Stimulated activated CD4-positive, alpha-beta T cell treated with anti-CD3 and anti-CD28 coated beads, Interleukin-15, amount 100 ng/mL, for 24 hours (primary cell): ENCODE results near the gene UBIAD1.
"Not testable (repeated sequence)": the region's sequence is repeated elsewhere in the genome, so short reads cannot be mapped to it uniquely, and the experiment has no call there.

ENCODE experiments used
- DNase-seq: peaks from one replicate; pipeline ENCODE4 v3.0.0-alpha.2; 2020

UBIAD1 gene

DNA sequence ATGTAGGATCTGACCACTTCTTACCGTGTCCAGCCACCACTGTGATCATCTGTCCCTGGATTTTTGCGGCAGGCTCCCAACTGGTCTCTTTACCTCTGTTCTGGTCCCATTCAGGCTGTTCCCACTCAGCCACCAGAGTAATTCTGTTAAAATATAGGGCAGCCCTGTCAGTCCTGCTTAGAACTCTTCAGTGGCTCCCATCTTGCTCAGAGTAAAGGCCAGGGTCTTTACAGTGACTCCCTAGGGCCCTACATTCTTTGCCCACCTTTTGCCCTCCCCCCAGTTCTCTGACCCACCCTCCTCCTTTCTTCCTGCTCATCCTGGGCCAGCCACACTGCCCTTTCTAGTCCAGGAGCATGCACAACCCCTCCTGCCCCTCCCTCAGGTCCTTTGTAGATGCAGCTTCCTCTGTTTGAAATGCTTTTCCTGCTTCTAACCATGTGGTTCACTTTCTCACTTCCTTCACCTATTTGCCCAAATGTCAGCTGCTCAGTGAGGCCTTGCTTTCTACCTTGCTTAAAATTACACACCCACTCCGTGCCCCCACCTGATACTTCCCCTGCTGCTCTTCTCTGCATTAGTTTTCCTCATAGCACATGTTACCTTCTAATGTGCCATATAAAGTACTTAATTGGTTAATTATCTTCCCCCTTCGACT, 7.8 kb downstream of the UBIAD1 start:
- DNase-seq = no peak

DNA sequence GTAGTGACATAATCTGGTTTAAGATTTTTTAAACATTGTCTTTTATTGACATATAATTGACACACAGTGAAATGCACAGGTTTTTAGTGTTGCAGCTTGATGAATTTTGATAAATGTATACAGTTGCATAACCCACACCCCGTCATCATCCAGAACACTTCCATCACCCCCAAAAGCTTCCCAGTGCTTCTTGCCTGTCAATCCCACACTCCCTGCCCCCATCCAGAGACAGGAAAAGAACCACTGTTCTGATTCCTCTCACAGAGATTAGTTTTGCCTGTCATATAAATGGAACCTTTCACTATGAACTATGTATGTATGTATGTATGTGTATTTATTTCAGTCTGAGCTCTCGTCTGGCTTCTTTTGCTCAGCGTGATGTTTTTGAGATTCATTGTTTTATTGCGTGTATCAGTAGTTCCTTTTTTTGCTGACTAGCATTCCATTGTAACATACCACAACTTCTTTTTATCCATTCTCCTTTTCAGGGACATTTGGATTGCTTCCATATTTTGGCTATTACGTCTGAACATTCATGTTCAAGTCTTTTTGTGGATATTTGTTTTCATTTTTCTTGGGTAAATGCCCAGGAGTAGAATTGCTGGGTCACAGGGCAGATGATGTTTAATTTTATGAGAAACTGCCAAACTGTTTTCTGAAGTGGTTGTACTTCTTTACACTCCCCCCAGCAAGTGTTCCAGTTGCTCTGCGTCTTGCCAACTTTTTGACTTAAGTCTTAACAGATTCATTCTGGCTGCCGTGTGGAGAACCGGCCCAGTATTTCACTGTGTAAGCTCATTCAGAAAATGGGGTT, 8.7 kb downstream of the UBIAD1 start:
- DNase-seq = no peak

DNA sequence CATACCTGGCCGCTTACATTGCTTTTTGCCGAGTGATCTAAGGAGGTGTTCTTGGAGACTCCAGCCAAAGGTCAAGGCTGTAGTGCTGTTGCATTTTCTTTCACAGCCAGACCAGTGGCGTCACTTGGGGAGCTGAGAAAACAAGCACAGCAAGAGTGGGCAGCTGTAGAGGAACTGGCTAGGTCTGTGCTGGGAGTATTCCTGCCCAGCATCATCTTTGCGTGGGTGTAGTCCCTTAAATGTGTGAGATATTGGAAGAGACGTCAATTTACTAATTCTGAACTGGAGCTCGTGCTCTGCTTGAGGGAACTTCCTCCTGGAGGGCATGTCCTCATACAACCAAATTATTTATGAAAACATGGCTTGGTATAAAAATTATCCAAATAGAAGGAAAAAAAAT, 10.2 kb downstream of the UBIAD1 start:
- DNase-seq = no peak

DNA sequence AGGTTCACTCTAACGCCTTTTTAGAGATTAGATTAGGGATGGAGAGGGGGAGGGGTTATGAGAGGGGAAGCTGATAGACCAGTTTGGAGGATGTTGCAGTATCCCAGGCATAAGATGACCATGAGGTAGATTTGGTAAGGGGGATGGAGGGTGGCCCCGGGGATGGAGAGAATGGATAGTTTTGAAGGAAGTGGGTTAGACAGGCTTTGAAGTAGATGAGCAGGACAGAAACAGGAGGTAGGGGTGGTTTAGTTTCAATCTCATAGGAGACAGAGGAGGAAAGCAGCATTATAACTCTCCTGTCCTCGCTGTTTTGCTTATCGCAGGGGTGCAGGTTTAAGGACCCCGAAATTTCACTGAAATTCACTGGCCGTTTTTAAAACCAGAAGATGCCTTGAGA, 11.8 kb downstream of the UBIAD1 start:
- no peak for DNase-seq

DNA sequence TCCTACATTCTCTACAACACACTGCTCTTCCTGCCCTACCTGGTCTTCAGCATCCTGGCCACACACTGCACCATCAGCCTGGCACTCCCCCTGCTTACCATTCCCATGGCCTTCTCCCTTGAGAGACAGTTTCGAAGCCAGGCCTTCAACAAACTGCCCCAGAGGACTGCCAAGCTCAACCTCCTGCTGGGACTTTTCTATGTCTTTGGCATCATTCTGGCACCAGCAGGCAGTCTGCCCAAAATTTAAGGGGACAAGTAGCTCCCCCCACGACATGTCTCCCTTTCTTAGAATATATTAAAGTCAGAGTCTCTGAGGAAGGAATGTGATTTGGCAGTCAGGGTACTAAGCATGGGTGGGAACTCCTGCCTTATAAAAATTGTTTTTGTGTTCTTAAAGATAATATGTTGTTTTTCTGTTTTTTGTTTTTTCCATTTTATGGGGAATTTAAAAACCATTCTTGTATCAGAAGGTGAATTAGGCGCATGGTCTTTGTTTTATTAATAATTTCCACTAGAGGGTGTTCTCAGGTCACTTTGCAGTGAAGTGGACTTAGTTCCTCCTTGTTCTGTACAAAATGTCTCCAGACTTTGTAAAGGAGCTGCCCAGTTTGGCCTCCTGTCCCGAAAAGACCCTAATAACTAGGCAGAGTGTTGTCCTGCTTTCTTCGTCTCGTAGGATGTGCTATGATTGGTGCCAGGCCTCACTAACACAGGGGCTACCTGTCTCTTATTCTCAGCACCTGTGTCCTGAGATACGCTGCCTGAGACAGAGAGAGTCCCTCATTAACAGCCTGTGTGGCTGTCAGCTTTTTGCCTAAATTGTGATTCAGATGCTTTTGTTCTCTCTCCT, 13.1 kb downstream of the UBIAD1 start:
- DNase-seq = no peak

DNA sequence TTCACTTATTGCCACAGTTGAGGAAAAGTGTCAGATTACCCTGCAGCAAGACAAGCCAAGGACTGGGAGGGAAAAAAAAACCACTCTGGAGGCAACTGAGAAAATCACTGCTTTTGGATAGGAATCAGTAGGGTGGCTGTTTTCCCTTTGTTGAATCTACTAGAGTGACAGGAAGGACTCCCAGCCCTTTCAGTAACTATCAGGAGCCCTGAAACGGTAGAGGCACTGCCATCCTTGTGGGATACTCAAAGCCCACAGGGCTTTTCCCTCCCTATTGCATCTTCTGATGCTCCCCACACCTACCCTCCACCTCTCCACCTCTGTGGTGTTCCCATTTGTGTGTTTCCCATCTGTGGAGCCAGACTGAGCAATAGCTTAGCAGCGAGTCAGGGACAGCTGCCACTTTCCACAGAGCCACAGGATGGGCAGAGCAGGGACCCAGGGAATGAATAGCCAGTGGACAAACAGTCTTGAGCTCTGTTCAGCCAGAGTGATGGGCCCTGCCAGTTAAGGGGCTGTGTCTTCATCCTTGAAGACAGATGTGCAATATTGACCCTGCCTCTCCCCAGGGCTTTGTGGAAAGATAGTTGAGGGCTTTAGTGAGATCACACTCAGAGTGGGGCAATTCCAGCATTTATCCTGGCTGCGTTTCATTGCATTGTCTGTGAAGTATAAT, 13.9 kb downstream of the UBIAD1 start:
- DNase-seq = no peak

DNA sequence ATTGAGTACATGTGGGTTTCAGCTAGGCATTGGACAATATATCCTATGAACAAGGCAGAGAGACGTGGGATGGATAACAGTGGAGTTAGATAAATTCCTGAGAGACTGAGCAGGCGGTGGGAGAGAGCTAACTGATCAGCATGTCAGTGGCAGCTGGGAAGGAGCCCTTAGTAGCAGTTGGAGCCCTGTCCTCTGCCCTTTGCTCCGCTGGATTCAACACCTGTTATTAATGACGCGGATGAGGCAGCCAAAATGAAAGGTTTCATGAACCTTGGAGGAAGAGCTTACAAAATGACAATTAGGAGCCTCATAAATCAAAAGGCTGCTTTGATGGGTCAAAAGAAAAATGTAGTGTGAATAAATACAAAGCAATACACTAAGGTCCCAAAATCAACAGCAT, 16.1 kb downstream of the UBIAD1 start:
- DNase-seq = no peak

DNA sequence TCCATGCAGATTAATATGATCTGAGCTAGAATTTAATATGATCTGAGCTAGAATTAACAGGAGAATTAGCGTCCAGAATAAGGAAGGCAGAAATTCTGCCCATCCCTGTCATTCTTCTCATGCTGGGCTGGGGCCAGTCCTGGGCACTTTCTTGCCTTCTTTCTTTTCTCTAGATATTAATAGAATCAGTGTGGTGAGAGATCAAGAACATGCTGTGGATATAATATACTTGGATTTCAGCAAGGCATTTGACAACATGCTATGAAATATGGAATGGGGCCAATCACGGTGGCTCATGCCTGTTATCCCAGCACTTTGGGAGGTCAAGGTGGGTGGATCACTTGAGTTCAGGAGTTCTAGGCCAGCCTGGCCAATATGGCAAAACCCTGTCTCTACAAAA, 18.1 kb downstream of the UBIAD1 start:
- no peak for DNase-seq

DNA sequence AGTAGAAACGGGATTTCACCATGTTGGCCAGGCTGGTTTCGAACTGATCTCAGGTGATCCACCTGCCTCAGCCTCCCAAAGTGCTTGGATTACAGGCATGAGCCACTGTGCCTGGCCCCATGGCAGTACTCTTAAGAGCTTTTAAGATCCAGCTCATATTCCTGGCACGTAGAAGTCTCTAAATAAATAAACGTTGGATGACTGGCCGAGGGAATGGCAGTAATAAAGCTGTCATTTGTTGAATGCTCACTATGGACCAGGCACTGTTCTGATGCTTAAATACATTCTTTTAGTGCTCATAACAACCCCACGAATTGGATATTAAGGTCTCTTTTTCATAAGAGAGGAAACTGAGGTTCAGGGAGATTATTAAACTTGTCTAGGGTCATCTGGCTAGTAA, 20.9 kb downstream of the UBIAD1 start:
- no peak for DNase-seq

DNA sequence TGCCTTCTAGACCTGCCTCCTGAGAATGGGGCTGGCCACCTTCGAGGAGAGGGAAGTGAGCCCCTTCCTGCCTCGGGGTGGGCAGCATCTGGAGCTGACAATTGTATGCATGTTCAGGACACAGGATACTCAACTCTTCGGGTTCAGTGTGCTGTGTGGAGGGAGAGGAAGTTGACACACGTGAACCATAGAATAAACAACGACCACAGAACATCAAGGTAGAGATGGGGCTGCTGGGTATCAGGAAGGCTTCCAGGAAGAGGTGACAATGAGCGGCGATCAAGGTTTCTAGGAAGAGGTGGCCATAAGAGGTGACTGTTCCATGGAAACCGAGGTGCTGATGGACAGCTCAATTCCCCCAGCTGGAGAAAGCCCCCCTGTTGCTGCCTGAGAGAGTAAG, 22.0 kb downstream of the UBIAD1 start:
- no peak for DNase-seq

DNA sequence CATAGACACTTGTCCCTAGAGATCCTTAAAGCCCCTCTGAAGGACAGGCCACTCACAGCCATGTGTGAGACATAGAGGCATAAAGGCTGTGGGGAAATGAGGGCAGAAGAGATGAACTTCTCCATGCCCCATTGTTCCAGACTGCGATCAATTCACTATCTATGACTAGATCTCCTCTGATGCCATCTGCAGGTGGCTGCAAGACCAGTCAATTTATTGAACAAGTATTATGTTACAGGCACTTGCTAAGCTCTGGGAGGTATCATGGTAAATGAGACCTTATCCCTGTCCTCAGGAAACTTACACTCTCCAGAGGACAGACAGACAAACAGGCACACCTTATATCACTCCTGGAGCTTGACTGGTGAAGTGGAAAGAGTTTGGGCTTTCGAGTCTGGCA, 22.9 kb downstream of the UBIAD1 start:
- DNase-seq = no peak

DNA sequence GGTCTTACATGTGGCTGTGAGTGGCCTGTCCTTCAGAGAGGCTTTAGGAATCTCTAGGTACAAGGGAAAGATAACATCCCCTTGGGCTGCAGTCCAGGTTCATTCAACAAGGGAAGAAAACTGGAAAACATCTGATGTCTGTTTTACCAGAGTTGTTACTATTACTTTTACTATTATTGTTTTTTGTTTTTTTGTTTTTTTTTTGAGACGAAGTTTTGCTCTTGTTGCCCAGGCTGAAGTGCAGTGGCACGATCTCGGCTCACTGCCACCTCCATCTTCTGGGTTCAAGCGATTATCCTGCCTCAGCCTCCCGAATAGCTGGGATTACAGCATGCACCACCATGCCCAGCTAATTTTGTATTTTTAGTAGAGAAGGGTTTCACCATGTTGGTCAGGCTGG, 24.8 kb downstream of the UBIAD1 start:
- not testable (repeated sequence) for DNase-seq

DNA sequence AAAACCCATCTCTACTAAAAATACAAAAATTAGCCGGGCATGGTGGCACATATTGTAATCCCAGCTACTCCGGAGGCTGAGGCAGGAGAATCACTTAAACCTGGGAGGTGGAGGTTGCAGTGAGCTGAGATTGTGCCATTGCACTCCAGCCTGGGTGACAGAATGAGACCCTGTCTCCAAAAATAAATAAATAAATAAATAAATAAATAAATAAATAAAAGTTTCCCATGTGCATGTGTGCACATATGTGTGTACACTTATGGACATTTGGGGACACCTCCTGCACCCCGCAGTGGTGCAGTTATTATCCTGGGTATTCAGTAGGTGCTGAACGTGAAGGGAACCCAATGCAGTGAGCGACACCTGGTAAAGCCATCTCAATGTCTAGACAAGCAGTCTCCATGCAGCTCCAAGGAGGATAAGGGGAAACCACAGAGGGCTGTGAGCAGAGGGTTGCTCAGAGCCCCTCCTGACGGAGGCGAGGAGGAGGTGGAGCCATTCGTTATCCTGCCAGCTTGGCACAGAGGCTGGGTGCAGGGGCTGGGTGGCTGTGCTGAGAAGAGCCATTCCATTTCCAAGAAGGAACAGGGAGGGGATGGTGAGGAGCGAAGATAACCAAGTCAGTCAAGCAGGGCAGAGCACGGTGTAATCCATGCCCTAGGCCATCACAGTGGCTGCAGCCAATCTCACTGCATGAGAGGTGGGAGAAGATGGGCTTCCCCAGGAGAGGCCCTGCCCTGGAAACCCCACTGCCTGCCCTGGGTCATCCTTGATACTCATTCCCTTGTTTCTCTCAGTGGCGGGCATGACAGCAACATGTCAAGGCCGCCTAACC, 25.6 kb downstream of the UBIAD1 start:
- no peak for DNase-seq

DNA sequence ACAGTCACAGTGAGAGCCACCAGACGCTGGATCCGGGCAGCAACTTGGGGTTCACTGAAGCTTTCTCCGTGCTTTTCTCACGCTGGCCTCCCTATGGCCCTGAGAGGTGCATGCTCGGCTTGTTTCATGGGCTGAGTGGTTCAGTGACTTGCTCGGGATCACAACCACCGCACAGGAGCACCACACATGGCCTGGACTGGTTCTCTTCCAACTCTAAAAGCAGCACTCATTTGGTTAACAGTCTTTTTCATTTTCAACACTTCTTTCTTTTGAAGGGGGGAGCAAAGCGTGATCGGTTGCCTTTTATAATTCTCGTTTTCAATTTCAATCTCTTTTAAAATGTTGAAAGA, 26.2 kb downstream of the UBIAD1 start:
- DNase-seq = no peak

DNA sequence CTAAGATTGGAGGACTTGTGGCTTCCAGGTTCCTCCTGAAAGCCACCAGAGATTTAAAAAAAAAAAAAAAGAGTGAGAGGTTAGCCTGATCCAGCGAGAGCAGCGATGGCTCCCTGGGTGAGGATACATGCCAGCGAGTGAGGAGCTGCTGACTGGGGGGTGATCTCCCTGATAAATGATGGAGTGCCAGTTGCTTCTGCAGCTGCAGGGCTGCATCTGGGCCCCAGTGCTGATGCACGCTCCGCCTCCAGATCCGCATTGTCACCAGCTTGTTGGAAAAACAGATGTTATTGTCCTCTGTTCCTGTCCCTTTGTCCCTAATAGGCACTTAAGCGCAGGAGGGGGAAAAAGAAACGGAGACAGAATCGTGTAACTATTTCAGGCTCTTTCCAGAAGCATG, 28.6 kb downstream of the UBIAD1 start:
- no peak for DNase-seq

DNA sequence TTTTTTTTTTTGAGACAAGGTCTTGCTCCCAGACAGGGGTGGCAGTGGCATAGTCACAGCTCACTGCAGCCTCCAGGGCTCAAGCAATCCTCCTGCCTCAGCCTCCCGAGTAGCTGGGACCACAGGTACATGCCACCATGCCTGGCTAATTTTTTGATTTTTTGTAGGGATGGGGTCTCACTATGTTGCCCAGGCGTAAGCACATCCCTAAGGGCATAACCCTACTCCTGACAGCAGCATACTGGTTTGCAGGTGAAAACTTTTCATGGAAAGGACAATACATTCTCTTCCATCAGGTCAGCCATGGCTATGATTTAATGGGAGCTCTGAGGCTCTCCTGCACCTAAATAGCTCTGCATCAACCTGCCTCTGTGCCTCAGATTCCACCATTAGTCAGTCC, 29.4 kb downstream of the UBIAD1 start:
- DNase-seq = no peak

DNA sequence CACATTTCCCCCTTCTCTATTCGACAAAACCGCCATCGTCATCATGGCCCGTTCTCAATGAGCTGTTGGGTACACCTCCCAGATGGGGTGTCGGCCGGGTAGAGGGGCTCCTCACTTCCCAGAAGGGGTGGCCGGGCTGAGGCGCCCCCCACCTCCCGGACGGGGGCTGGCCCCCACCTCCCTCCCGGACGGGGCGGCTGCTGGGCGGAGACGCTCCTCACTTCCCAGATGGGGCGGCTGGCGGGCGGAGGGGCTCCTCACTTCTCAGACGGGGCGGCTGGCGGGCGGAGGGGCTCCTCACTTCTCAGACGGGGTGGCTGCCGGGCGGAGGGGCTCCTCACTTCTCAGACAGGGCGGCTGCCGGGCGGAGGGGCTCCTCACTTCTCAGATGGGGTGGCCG, 32.5 kb downstream of the UBIAD1 start:
- DNase-seq = not testable (repeated sequence)

DNA sequence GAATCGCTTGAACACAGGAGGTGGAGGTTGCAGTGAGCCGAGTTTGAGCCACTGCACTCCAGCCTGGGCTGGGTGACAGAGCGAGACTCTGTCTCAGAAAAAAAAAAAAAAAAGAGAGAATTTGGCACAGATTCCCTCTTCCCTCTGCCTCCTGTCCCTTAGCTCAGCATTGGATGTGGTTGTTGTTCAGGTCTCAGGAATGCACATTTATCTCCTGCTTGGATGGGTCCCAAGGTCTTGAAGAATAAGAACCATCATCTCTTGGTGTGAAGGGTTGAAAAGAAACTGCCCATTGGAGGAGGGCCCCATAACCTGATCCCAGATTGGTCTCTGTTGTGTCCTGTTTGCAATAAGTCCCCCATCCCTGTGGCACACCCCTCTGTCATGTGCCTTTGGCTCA, 34.9 kb downstream of the UBIAD1 start:
- no peak for DNase-seq

DNA sequence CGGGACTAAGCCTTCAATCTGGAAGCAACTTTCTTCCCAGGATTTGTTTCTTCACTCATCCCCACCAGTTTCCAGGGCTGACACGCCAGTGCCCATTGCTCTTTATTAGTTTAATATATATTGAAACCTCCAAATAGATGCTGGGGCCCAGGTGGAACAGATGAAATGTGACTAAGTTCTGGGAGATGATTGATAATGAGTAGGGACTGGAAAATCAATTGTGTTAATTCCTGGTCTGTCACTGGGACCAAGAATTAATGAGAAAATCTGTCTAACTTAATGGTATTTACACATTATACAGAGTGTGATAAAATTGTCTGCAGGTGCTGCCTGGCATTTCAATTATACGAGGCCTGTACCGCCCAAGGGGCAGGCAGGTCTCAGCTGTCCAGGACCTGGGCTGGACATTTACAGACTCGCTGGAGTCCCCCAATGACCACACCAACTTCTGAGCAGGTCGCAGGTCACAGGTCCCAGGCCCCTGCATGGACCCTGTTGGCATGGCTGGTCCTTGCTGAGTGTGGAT, 35.8 kb downstream of the UBIAD1 start:
- no peak for DNase-seq

DNA sequence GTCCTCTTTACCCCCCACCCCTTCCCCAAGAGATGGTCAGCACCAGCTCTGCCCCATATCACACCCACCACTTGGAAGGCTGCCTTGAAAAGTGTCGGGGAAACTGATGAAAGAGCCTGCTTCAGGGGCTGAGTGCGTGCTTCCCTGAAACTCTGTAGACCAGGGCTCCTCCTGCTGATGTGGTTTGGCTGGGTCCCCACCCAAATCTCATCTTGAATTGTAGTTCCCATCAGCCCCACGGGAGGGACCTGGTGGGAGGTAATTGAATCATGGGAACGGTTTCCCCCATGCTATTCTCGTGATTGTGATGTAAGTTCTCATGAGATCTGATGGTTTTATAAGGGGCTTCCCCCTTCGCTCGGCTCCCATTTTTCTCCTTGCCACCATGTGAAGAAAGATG, 36.4 kb downstream of the UBIAD1 start:
- no peak for DNase-seq

DNA sequence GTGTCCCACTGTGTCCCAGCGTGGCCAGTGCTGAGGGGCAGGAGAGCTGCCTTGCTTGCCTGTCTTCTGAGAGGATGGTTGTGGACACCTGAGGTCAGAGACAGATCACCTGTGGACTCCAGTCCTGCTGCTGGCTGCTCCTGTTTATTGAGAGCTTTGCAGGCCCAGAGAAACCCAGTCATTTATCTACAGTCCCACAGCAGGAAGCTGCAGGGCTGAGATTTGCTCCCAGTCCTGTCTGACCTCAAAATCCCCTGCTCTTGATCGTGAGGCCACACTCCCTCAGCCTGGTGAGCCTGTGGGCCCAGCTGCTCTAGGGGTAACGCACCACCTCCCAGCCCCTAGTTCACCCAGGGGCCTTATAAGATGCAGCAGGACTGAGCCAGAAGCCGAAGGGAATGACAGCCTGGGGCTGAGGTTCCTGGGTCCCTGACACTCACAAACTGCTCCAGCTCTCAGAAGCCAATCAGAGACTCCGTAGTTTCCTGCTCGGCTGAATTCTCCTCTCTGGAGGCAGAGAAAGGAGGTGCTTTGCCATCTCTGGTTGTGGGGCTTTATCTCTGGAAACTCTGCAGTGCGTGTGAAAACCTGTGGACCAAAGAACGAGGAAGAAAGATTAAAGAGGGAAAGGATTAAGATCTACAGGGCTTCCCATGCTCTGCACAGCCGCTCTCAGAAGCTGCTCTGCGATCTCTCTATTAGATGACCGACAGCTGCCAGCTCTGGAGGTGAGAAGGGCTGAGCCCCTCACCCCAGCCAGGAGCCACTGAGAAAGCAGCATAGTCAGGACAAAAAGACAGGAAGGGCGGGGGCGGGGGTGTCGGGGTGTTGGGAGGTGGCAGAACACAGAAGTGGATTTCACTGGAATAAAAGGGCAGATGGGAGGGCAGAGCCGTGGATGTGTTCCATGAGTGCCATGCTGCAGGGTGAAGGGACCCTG, 39.1 kb downstream of the UBIAD1 start:
- no peak for DNase-seq
